GM12878 (cell line): ENCODE measurements around the gene ARHGEF33. TPM values are rescaled to one million over a fixed set of nuclear protein-coding genes. Genes with fewer than 3 reads are reported as not detected.

Experiments used
- ATF3 ChIP-seq: IDR thresholded peaks from 2 replicates; pipeline ENCODE4 v1.6.1; 2011; ENCODE audit warnings: low read depth, mild to moderate bottlenecking, low read length, moderate library complexity, borderline replicate concordance; ENCODE audit errors: extremely low read depth
- CBX5 ChIP-seq: sonication (generic); IDR thresholded peaks from 2 replicates; pipeline ENCODE4 v1.6.1; 2016; ENCODE audit warnings: low read depth, moderate library complexity, mild to moderate bottlenecking, inconsistent platforms
- CREB1 ChIP-seq: IDR thresholded peaks from 2 replicates; pipeline ENCODE4 v1.6.1; 2012; ENCODE audit warnings: low read depth, mild to moderate bottlenecking, inconsistent platforms
- CREM ChIP-seq: IDR thresholded peaks from 2 replicates; pipeline ENCODE4 v1.6.1; 2014; ENCODE audit warnings: antibody characterized with exemption, low read depth
- EGR1 ChIP-seq, 2 experiments: IDR thresholded peaks; 1 replicate in 1 of 2; 2 replicates in 1 of 2; pipeline ENCODE4 v1.6.1; 2011 to 2012; ENCODE audit warnings: low read depth in 2 of 2, low read length in 2 of 2, borderline replicate concordance in 1 of 2, mild to moderate bottlenecking in 1 of 2, moderate library complexity in 1 of 2
- ELK1 ChIP-seq: IDR thresholded peaks from 2 replicates; pipeline ENCODE4 v1.6.1; 2012; ENCODE audit warnings: low read depth, low read length, improper control_type of control experiment
- EZH2 ChIP-seq: IDR thresholded peaks from 2 replicates; pipeline ENCODE4 v1.6.1; 2012; ENCODE audit warnings: low read depth, mild to moderate bottlenecking, control low read depth, inconsistent platforms, low read length, borderline replicate concordance; ENCODE audit not compliant: control insufficient read depth
- HDAC2 ChIP-seq: fragments of 200-600 bp; sonication (generic); IDR thresholded peaks from 2 replicates; pipeline ENCODE4 v1.6.1; 2017
- HSF1 ChIP-seq: fragments of 150-350 bp; IDR thresholded peaks from 2 replicates; pipeline ENCODE4 v1.6.1; 2014; ENCODE audit warnings: mild to moderate bottlenecking, low read depth, low read length
- IKZF2 ChIP-seq, 2 experiments: fragments of 450-650 bp; IDR thresholded peaks; 2 replicates each; pipeline ENCODE4 v1.6.1; 2017; ENCODE audit warnings: mild to moderate bottlenecking in 2 of 2, moderate library complexity in 2 of 2
- RBBP5 ChIP-seq: fragments of 200-600 bp; sonication (generic); conservative IDR thresholded peaks from 2 replicates; pipeline ENCODE4 v1.6.1; 2016
- STAT3 ChIP-seq: IDR thresholded peaks from 2 replicates; pipeline ENCODE4 v1.6.1; 2011; ENCODE audit warnings: low read depth, low read length, improper control_type of control experiment
- SUZ12 ChIP-seq: fragments of 200-600 bp; sonication (generic); IDR thresholded peaks from one replicate; pipeline ENCODE4 v1.6.1; 2018; ENCODE audit warnings: antibody characterized with exemption, mild to moderate bottlenecking; ENCODE audit not compliant: unreplicated experiment
- TCF3 ChIP-seq: IDR thresholded peaks from 2 replicates; pipeline ENCODE4 v1.6.1; 2012; ENCODE audit warnings: low read depth, mild to moderate bottlenecking, low read length, borderline replicate concordance; ENCODE audit not compliant: insufficient read depth
- TCF7 ChIP-seq: IDR thresholded peaks from 2 replicates; pipeline ENCODE4 v1.6.1; 2014; ENCODE audit warnings: antibody characterized with exemption, borderline replicate concordance
- USF1 ChIP-seq: IDR thresholded peaks from 2 replicates; pipeline ENCODE4 v1.6.1; 2011; ENCODE audit warnings: borderline replicate concordance, low read depth, mild to moderate bottlenecking, moderate library complexity, mixed read lengths, low read length; ENCODE audit not compliant: insufficient read depth; ENCODE audit errors: extremely low read length
- YBX1 ChIP-seq: fragments of 450-650 bp; IDR thresholded peaks from 2 replicates; pipeline ENCODE4 v1.6.1; 2016; ENCODE audit warnings: antibody characterized with exemption
- ZBTB40 ChIP-seq: fragments of 450-650 bp; IDR thresholded peaks from 2 replicates; pipeline ENCODE4 v1.6.1; 2016; ENCODE audit warnings: mild to moderate bottlenecking, moderate library complexity, borderline replicate concordance
- ZNF217 ChIP-seq: fragments of 450-650 bp; IDR thresholded peaks from 2 replicates; pipeline ENCODE4 v1.6.1; 2017; ENCODE audit warnings: antibody characterized with exemption, mild to moderate bottlenecking
- polyA plus RNA-seq, 11 experiments: library from polyadenylated mRNA; depleted of rRNA in 4 of 11; unstranded in 6 of 11; stranded (reverse) in 5 of 11; fragments of >200 nt; fragmentation: Nextera tagmentation in 4 of 11; fragmentation: Illumina TruSeq in 1 of 11; extraction: Ambion mirVana in 4 of 11; extraction: Trizol in 1 of 11; gene quantifications; 1 replicate in 1 of 11; 2 replicates in 10 of 11; pipeline versions ENCODE4 v1.2.1 to v1.2.3, GENCODE V29; 2011 to 2016; ENCODE audit warnings: inconsistent platforms in 2 of 11, missing spikeins in 2 of 11, low read depth in 1 of 11
- total RNA-seq, 4 experiments: library from RNA; depleted of rRNA in 3 of 4; stranded (reverse); fragments of >200 nt in 3 of 4; fragmentation: Illumina TruSeq in 1 of 4; extraction: Trizol in 1 of 4; gene quantifications; 2 replicates each; pipeline versions ENCODE4 v1.2.1 to v1.2.3, GENCODE V29; 2013 to 2021

Gene ARHGEF33
- total and polyA plus RNA-seq, 10 of the 15 experiments (the other 5 are each of a cell fraction or from before 2014, with no cell fraction given): 0.01 to 0.08 (median 0.05) TPM; not detected in 4

- TF ChIP-seq USF1 (no peak), ATF3 (no peak), STAT3 (no peak), IKZF2 (IDR thresholded peaks at IDR 0.05) (no peak), ZBTB40 (peak; percentile 92), EGR1 (IDR thresholded peaks at IDR 0.05; ENCODE audit: borderline replicate concordance in 1 of 2, low read depth in 2 of 2, low read length in 2 of 2) (no peak), ELK1 (peak; percentile 15; the same call in 1 of the 2 replicates), CREB1 (peak; percentile 81), RBBP5 (no peak), CREM (peak; percentile 13; the same call in 1 of the 2 replicates), HDAC2 (no peak), YBX1 (no peak), TCF3 (0 out of 2 replicates have a peak, but pooled peaks have one; percentile 35), EZH2 (no peak), CBX5 (no peak), ZNF217 (no peak), TCF7 (no peak), SUZ12 (no peak), HSF1 (no peak)
Measured at GRCh38 chr2:38875576-38876367, 13.9 kb upstream of the ARHGEF33 start, which contains the start of the genes DHX57 and MORN2 (continued).
